ENCODE results near the gene SERINC5. TPM values are rescaled to one million over a fixed set of nuclear protein-coding genes. Genes with fewer than 3 reads are reported as not detected.
A peak's percentile ranks its signal among the peaks of the same experiment; 100 is the strongest.
"Not testable (repeated sequence)": the region's sequence is repeated elsewhere in the genome, so short reads cannot be mapped to it uniquely, and the experiment has no call there.

Gene SERINC5
- total RNA-seq, 6 experiments from 2014 or later: 16.4 to 28.1 (median 19.9) TPM

GRCh38 chr5:80184235-80185023, 71.4 kb downstream of the SERINC5 start:
- TF ChIP-seq, protein P1, sequence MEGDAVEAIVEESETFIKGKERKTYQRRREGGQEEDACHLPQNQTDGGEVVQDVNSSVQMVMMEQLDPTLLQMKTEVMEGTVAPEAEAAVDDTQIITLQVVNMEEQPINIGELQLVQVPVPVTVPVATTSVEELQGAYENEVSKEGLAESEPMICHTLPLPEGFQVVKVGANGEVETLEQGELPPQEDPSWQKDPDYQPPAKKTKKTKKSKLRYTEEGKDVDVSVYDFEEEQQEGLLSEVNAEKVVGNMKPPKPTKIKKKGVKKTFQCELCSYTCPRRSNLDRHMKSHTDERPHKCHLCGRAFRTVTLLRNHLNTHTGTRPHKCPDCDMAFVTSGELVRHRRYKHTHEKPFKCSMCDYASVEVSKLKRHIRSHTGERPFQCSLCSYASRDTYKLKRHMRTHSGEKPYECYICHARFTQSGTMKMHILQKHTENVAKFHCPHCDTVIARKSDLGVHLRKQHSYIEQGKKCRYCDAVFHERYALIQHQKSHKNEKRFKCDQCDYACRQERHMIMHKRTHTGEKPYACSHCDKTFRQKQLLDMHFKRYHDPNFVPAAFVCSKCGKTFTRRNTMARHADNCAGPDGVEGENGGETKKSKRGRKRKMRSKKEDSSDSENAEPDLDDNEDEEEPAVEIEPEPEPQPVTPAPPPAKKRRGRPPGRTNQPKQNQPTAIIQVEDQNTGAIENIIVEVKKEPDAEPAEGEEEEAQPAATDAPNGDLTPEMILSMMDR (IDR thresholded peaks at IDR 0.05): no peak
- H3K4me1 Mint-ChIP-seq (ENCODE audit: low read depth): peaks cover 28% of the 10 kb centered on the region
- no peak overlapping the region for H3K4me3 Mint-ChIP-seq
- H3K27me3 Mint-ChIP-seq (ENCODE audit: insufficient read depth): no peaks in the 10 kb centered on the region
- no peak overlapping the region for H3K27ac Mint-ChIP-seq
- no peaks in the 10 kb centered on the region for H3K9me3 Mint-ChIP-seq
- no peak for DNase-seq
- H3K36me3 Mint-ChIP-seq (ENCODE audit: low read depth): peaks cover 11% of the 10 kb centered on the region

DNA sequence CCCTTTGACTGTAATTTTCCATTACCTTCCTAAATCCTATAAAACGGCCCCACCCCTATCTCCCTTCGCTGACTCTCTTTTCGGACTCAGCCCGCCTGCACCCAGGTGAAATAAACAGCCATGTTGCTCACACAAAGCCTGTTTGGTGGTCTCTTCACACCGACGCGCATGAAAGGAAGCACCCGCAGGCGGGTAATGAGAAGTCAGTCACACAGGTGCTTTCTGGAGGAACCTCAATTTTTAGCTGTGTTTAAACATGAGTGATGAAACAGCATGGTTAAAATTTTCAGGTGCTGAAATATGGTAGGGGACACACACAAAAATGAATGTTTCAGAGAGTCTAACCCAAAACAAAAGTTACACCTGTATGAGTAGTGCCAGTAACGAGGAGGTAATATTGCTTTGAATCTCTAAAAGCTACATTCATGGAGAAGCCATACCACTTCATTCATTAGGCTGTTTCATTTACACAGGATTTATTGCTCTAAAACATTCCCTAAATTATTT, 72.1 kb downstream of the SERINC5 start:
- peaks cover 11% of the 10 kb centered on the region for H3K36me3 Mint-ChIP-seq (ENCODE audit: low read depth)
- not testable (repeated sequence) for H3K27me3 Mint-ChIP-seq (ENCODE audit: insufficient read depth); DNase-seq; H3K9me3 Mint-ChIP-seq; H3K27ac Mint-ChIP-seq; H3K4me3 Mint-ChIP-seq
- peaks cover 28% of the 10 kb centered on the region for H3K4me1 Mint-ChIP-seq (ENCODE audit: low read depth)

DNA sequence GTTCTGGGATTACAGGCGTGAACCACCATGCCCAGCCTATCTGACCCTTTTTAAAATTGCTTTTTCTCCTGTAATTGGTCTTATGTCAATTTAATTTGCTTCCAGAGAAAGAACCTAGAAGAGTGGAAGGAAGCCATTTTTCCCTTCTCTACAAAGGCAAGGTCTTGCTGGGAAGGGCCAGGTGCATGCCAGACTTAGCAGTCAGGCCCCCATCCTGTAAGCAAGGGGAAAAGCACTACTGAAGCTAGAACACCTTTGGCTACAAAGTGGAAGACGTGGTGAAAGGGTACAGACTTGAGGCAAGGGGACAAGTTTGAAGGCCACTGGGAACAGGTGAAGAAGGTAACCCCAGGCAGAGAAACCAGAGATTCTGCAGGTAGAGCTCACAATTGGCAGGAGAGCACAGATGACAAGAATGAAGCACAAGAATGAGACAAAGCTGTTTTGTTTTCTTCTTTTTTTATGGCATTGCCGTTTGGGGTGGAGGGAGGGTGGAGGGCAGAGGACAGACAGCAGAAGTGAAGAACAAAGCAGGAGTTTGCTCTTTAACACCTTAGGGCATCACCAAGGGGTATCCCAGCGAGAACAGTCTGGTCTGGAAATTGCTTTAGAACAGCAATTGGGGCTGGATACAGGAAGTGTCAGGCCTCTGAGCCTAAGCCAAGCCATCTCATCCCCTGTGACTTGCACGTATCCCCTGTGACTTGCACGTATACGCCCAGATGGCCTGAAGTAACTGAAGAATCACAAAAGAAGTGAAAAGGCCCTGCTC, 72.9 kb downstream of the SERINC5 start:
- peak overlapping the region; percentile 3; the same call in 1 of the 2 replicates for H3K27ac Mint-ChIP-seq
- H3K27me3 Mint-ChIP-seq (ENCODE audit: insufficient read depth): no peaks in the 10 kb centered on the region
- no peak for DNase-seq
- peaks cover 28% of the 10 kb centered on the region for H3K4me1 Mint-ChIP-seq (ENCODE audit: low read depth)
- TF ChIP-seq, protein P1 (IDR thresholded peaks at IDR 0.05): no peak
- peaks cover 11% of the 10 kb centered on the region for H3K36me3 Mint-ChIP-seq (ENCODE audit: low read depth)
- no peak overlapping the region for H3K4me3 Mint-ChIP-seq
- H3K9me3 Mint-ChIP-seq: no peaks in the 10 kb centered on the region

- peaks cover 5% of the 10 kb centered on the region; the same call in 1 of the 2 replicates for H3K36me3 Mint-ChIP-seq (ENCODE audit: low read depth)
- peaks cover 19% of the 10 kb centered on the region for H3K4me1 Mint-ChIP-seq (ENCODE audit: low read depth)
- TF ChIP-seq, protein P1 (IDR thresholded peaks at IDR 0.05): no peak
- no peak overlapping the region for H3K27ac Mint-ChIP-seq
- no peak overlapping the region for H3K4me3 Mint-ChIP-seq
- no peaks in the 10 kb centered on the region for H3K9me3 Mint-ChIP-seq
- no peaks in the 10 kb centered on the region for H3K27me3 Mint-ChIP-seq (ENCODE audit: insufficient read depth)
- no peak for DNase-seq
These were observed 74.1 kb downstream of the SERINC5 start for GRCh38 chr5:80181618-80182211.

- H3K4me1 Mint-ChIP-seq (ENCODE audit: low read depth): peaks cover 13% of the 10 kb centered on the region
- H3K9me3 Mint-ChIP-seq: no peaks in the 10 kb centered on the region
- H3K4me3 Mint-ChIP-seq: no peak overlapping the region
- no peaks in the 10 kb centered on the region for H3K27me3 Mint-ChIP-seq (ENCODE audit: insufficient read depth)
- TF ChIP-seq, protein P1 (IDR thresholded peaks at IDR 0.05): no peak
- DNase-seq: no peak
- H3K27ac Mint-ChIP-seq: no peak overlapping the region
- peaks cover 10% of the 10 kb centered on the region for H3K36me3 Mint-ChIP-seq (ENCODE audit: low read depth)
These were observed 78.6 kb downstream of the SERINC5 start for GRCh38 chr5:80177236-80177635.
